GM12872 (cell line): ENCODE results near the gene DNAH3.

ENCODE experiments used
- CTCF ChIP-seq: IDR thresholded peaks from 3 replicates; pipeline ENCODE4 v1.5.1; 2011; ENCODE audit warnings: low read depth, mild to moderate bottlenecking, low read length, moderate library complexity; ENCODE audit not compliant: insufficient read depth

DNAH3 gene

GRCh38 chr16:21060027-21060510 lies 90.6 kb downstream of the DNAH3 start:
- no peak for TF ChIP-seq CTCF

GRCh38 chr16:21057875-21058274 lies 92.8 kb downstream of the DNAH3 start:
- TF ChIP-seq CTCF: no peak

GRCh38 chr16:21056396-21056795 lies 94.2 kb downstream of the DNAH3 start:
- TF ChIP-seq CTCF: no peak

GRCh38 chr16:21053590-21053989 lies 97.1 kb downstream of the DNAH3 start:
- no peak for TF ChIP-seq CTCF

GRCh38 chr16:21038197-21038596 lies 112.4 kb downstream of the DNAH3 start:
- no peak for TF ChIP-seq CTCF

- no peak for TF ChIP-seq CTCF
Observed at GRCh38 chr16:21037736-21038135, 112.9 kb downstream of the DNAH3 start.

GRCh38 chr16:21037168-21037567 lies 113.5 kb downstream of the DNAH3 start:
- no peak for TF ChIP-seq CTCF

- TF ChIP-seq CTCF: no peak
Observed at GRCh38 chr16:21036471-21036870, 114.2 kb downstream of the DNAH3 start.
